Left lung (tissue), 10 donors: Measurements from ENCODE around the gene NKX2-2. TPM values are rescaled to one million over a fixed set of nuclear protein-coding genes. Genes with fewer than 3 reads are reported as not detected.

ENCODE experiments used
- ATAC-seq: fragments of 200-7000 bp; cut with Tn5 transposase; one replicate; pipeline ENCODE4 v1.9.1; 2020; ENCODE audit warnings: moderate library complexity
- DNase-seq, 4 donors: peaks; one replicate each; pipeline ENCODE4 v3.0.0-alpha.2; 2013 to 2020
- H3K27ac ChIP-seq, 2 donors: fragments of 200-600 bp; sonication (generic) in 1 of 2; one replicate each; pipeline versions ENCODE4 v1.5.0 to v1.8.0; 2020 to 2021
- H3K27me3 ChIP-seq, 2 donors: fragments of 200-600 bp; sonication (generic) in 1 of 2; one replicate each; pipeline versions ENCODE4 v1.5.0 to v1.8.0; 2020 to 2021
- H3K36me3 ChIP-seq, 2 donors: fragments of 200-600 bp; sonication (generic) in 1 of 2; one replicate each; pipeline versions ENCODE4 v1.5.0 to v1.8.0; 2020 to 2021
- H3K4me1 ChIP-seq, 2 donors: fragments of 200-600 bp; one replicate each; pipeline ENCODE4 v1.8.0; 2021
- H3K4me3 ChIP-seq, 2 donors: fragments of 200-600 bp; sonication (generic) in 1 of 2; one replicate each; pipeline versions ENCODE4 v1.5.0 to v1.8.0; 2020 to 2021; ENCODE audit warnings: mild to moderate bottlenecking in 1 of 2
- H3K9me3 ChIP-seq, 2 donors: fragments of 200-600 bp; sonication (generic) in 1 of 2; one replicate each; pipeline versions ENCODE4 v1.5.0 to v1.8.0; 2020 to 2021
- CTCF ChIP-seq, 2 donors: fragments of 200-600 bp; sonication (generic) in 1 of 2; IDR thresholded peaks; one replicate each; pipeline versions ENCODE4 v1.5.0 to v1.8.0; 2021; ENCODE audit warnings: antibody characterized with exemption in 2 of 2
- intact Hi-C, 2 donors: fragments of 100-400 bp; cut with DNase I; formaldehyde crosslinking; loops; one replicate each; pipeline versions ENCODE4 v1.11.2 to v1.14.2; 2022
- polyA plus RNA-seq, 6 donors: library from polyadenylated mRNA; unstranded; fragments of 120-200 nt; gene quantifications; one replicate each; pipeline ENCODE4 v1.2.1, GENCODE V29; 2013; ENCODE audit not compliant: insufficient read length in 6 of 6
- total RNA-seq, 2 donors: library from RNA; stranded (reverse); fragmentation: NEBNext Ultra II Directional; extraction: Animal tissue kit (Norgen Biotek cat#: 25700); gene quantifications; one replicate each; pipeline ENCODE4 v1.2.1, GENCODE V29; 2021
- donor health status: DM: no; HTN: yes; CAD: no.
- donor health status: DM: no; HTN: no; CAD: no.

The NKX2-2 gene
- total and polyA plus RNA-seq, 8 donors = 0.11 to 0.24 (median 0.15) TPM; not detected in 2

- Histone ChIP-seq H3K27ac (no peak overlapping the region), H3K4me3 (no peak overlapping the region), H3K4me1 (peaks cover 17 to 67% of the 10 kb centered on the region in 2 donors), H3K36me3 (no peaks in the 10 kb centered on the region), H3K9me3 (no peaks in the 10 kb centered on the region), H3K27me3 (peaks cover 99 to 100% of the 10 kb centered on the region in 2 donors)
- intact Hi-C loops = loop anchor here (5.0 to 10.0 kb wide), 4 partner anchors 104 to 674 kb away; no protein-coding TSS in a partner anchor
- no peak for TF ChIP-seq CTCF (IDR thresholded peaks at IDR 0.05)
- ATAC-seq (no peak), DNase-seq (no peak)
These were observed 4.7 kb downstream of the NKX2-2 start for GRCh38 chr20:21509079-21509596.

- DNase-seq = peak in 1 of 4 donors; percentile 55
- no peak overlapping the region for H3K27ac ChIP-seq
- no peaks in the 10 kb centered on the region for H3K9me3 ChIP-seq
- peaks cover 96 to 100% of the 10 kb centered on the region in 2 donors for H3K27me3 ChIP-seq
- no peak for TF ChIP-seq CTCF (IDR thresholded peaks at IDR 0.05)
- no peaks in the 10 kb centered on the region for H3K36me3 ChIP-seq
- peaks cover 17 to 60% of the 10 kb centered on the region in 2 donors for H3K4me1 ChIP-seq
- H3K4me3 ChIP-seq = no peak overlapping the region
- intact Hi-C loops = loop anchor here (5.0 to 10.0 kb wide), 4 partner anchors 104 to 674 kb away; no protein-coding TSS in a partner anchor
- no peak for ATAC-seq
These were observed 5.4 kb downstream of the NKX2-2 start for GRCh38 chr20:21508230-21509078.

GRCh38 chr20:21507400-21508229 is 6.2 kb downstream of the NKX2-2 start:
- DNase-seq (peak in 1 of 4 donors; percentile 70), ATAC-seq (no peak)
- intact Hi-C loops = loop anchor here (5.0 to 10.0 kb wide), 4 partner anchors 103 to 673 kb away; no protein-coding TSS in a partner anchor
- Histone ChIP-seq H3K36me3 (no peaks in the 10 kb centered on the region), H3K4me1 (peaks cover 17 to 51% of the 10 kb centered on the region in 2 donors), H3K27me3 (peaks cover 88 to 100% of the 10 kb centered on the region in 2 donors), H3K27ac (no peak overlapping the region), H3K9me3 (no peaks in the 10 kb centered on the region), H3K4me3 (no peak overlapping the region)
- TF ChIP-seq CTCF (IDR thresholded peaks at IDR 0.05) = no peak

GRCh38 chr20:21505810-21506530 is 7.9 kb downstream of the NKX2-2 start:
- intact Hi-C loops = loop anchor here (5.0 to 10.0 kb wide), 4 partner anchors 101 to 671 kb away; no protein-coding TSS in a partner anchor
- Histone ChIP-seq H3K27me3 (peaks cover 72 to 100% of the 10 kb centered on the region in 2 donors), H3K4me1 (peaks cover 17 to 37% of the 10 kb centered on the region in 2 donors), H3K36me3 (no peaks in the 10 kb centered on the region), H3K4me3 (peak overlapping the region; percentile 27 to 30), H3K27ac (no peak overlapping the region), H3K9me3 (no peaks in the 10 kb centered on the region)
- ATAC-seq = peak; percentile 88
- peak in 2 of 4 donors; percentile 61 to 92 for DNase-seq
- peak; percentile 72 to 73 for TF ChIP-seq CTCF (IDR thresholded peaks at IDR 0.05)
